Karpas-422 (cell line): ENCODE data around the gene TMTC4. TPM values are rescaled to one million over a fixed set of nuclear protein-coding genes. Genes with fewer than 3 reads are reported as not detected.

ENCODE experiments used
- DNase-seq: peaks from one replicate; pipeline ENCODE4 v3.0.0-alpha.2; 2015
- H2AFZ ChIP-seq: fragments of 200-600 bp; sonication (generic); 2 replicates; pipeline ENCODE4 v1.6.1; 2014; ENCODE audit warnings: antibody characterized with exemption, low read length, mixed read lengths
- H3K27ac ChIP-seq: fragments of 200-600 bp; sonication (generic); 2 replicates; pipeline ENCODE4 v1.5.1; 2014; ENCODE audit warnings: mild to moderate bottlenecking, low read length, moderate library complexity
- H3K27me3 ChIP-seq: fragments of 200-600 bp; sonication (generic); 2 replicates; pipeline ENCODE4 v1.6.1; 2014; ENCODE audit warnings: low read length, mixed read lengths
- H3K36me3 ChIP-seq: fragments of 200-600 bp; sonication (generic); 2 replicates; pipeline ENCODE4 v1.6.1; 2014; ENCODE audit warnings: low read length, mixed read lengths; ENCODE audit not compliant: insufficient read depth
- H3K4me1 ChIP-seq: fragments of 200-600 bp; sonication (generic); 2 replicates; pipeline ENCODE4 v1.6.1; 2014; ENCODE audit warnings: mild to moderate bottlenecking, low read length, mixed read lengths
- H3K4me2 ChIP-seq: fragments of 200-600 bp; sonication (generic); 2 replicates; pipeline ENCODE4 v1.6.1; 2014; ENCODE audit warnings: low read length, low read depth, mild to moderate bottlenecking; ENCODE audit not compliant: poor library complexity, severe bottlenecking
- H3K4me3 ChIP-seq: fragments of 200-600 bp; sonication (generic); 2 replicates; pipeline ENCODE4 v1.5.1; 2014; ENCODE audit warnings: mild to moderate bottlenecking, antibody characterized with exemption, low read length, mixed read lengths
- H3K79me2 ChIP-seq: fragments of 200-600 bp; sonication (generic); 2 replicates; pipeline ENCODE4 v1.6.1; 2014; ENCODE audit warnings: mild to moderate bottlenecking, low read length, mixed read lengths
- H3K9ac ChIP-seq: fragments of 200-600 bp; sonication (generic); 2 replicates; pipeline ENCODE4 v1.6.0; 2014; ENCODE audit warnings: low read length
- H3K9me2 ChIP-seq: fragments of 200-600 bp; sonication (generic), shearing (Covaris generic); replicated peaks from 2 replicates; pipeline ENCODE4 v1.6.0; 2014; ENCODE audit warnings: mild to moderate bottlenecking, low read length, moderate library complexity; ENCODE audit not compliant: insufficient read depth
- H3K9me3 ChIP-seq: fragments of 300-700, 200-600 bp; sonication (generic); 2 replicates; pipeline ENCODE4 v1.6.1; 2014; ENCODE audit warnings: low read length, mixed read lengths
- H4K20me1 ChIP-seq: fragments of 200-600 bp; sonication (generic); 2 replicates; pipeline ENCODE4 v1.6.1; 2014; ENCODE audit warnings: mild to moderate bottlenecking, antibody characterized with exemption, low read length, low read depth; ENCODE audit not compliant: insufficient read depth
- total RNA-seq: library from RNA; depleted of rRNA; stranded (reverse); fragments of >200 nt; shearing (Covaris generic); gene quantifications from 2 replicates; pipeline ENCODE4 v1.2.3, GENCODE V29; 2014; ENCODE audit warnings: low replicate concordance

Gene TMTC4
- total RNA-seq, 1 experiment from 2014 or later: 62.7 TPM

- H3K9me3 ChIP-seq: no peaks in the 10 kb centered on the region
- H4K20me1 ChIP-seq: no peaks in the 10 kb centered on the region
- no peaks in the 10 kb centered on the region for H3K27me3 ChIP-seq
- no peak overlapping the region for H3K9ac ChIP-seq
- H3K4me1 ChIP-seq: no peaks in the 10 kb centered on the region
- H3K27ac ChIP-seq: no peak overlapping the region
- no peak overlapping the region for H2AFZ ChIP-seq
- no peak overlapping the region for H3K4me3 ChIP-seq
- no peaks in the 10 kb centered on the region for H3K9me2 ChIP-seq
- H3K79me2 ChIP-seq: no peaks in the 10 kb centered on the region
- H3K4me2 ChIP-seq: no peak overlapping the region
- H3K36me3 ChIP-seq: no peaks in the 10 kb centered on the region
- no peak for DNase-seq
Observed at GRCh38 chr13:100601716-100602115, 72.9 kb downstream of the TMTC4 start.

DNA sequence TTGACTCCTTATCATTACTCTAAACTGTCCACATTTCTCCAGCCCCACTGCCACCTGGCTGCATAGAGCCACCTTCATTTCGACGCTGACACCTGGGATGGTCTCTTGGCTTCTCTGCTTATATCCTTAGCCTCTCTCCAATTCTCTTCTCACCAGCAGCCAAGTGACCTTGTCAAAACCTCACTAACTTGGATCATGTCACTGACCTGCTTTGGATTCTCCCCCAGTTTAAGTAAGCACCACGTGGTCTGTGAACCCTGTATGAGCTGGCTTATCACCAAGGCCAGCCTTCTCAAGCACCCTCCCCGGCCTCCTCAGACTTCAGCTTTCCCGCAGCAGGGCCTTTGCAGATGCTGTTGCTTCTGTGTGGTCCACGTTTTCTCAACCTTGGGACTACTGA, 73.7 kb downstream of the TMTC4 start:
- H4K20me1 ChIP-seq: no peaks in the 10 kb centered on the region
- no peaks in the 10 kb centered on the region for H3K79me2 ChIP-seq
- no peak overlapping the region for H3K4me3 ChIP-seq
- no peaks in the 10 kb centered on the region for H3K9me2 ChIP-seq
- H3K27ac ChIP-seq: no peak overlapping the region
- H2AFZ ChIP-seq: no peak overlapping the region
- no peaks in the 10 kb centered on the region for H3K27me3 ChIP-seq
- H3K4me2 ChIP-seq: no peak overlapping the region
- DNase-seq: no peak
- no peaks in the 10 kb centered on the region for H3K4me1 ChIP-seq
- H3K9ac ChIP-seq: no peak overlapping the region
- no peaks in the 10 kb centered on the region for H3K36me3 ChIP-seq
- H3K9me3 ChIP-seq: no peaks in the 10 kb centered on the region

DNA sequence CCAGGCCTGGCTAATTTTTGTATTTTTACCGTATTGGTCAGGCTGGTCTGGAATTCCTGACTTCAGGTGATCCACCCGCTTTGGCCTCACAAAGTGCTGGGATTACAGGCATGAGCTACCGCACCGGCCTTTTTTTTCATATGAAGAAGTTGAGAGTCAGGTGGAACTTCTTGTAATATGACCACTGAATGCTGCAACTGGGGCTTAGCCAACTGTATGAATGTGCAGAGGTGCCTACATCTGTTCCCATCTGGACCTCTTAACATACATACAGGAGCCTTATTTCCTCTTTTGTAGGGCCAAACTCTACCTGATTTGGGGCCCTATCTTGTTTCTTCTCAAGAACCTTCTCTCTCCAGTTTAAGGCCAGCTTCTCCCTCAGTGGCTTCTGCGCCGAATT, 74.1 kb downstream of the TMTC4 start:
- DNase-seq: no peak
- H3K9ac ChIP-seq: no peak overlapping the region
- H3K9me2 ChIP-seq: no peaks in the 10 kb centered on the region
- H3K4me2 ChIP-seq: no peak overlapping the region
- H3K4me3 ChIP-seq: no peak overlapping the region
- no peaks in the 10 kb centered on the region for H3K9me3 ChIP-seq
- no peaks in the 10 kb centered on the region for H4K20me1 ChIP-seq
- H3K27me3 ChIP-seq: no peaks in the 10 kb centered on the region
- no peaks in the 10 kb centered on the region for H3K79me2 ChIP-seq
- no peak overlapping the region for H3K27ac ChIP-seq
- no peak overlapping the region for H2AFZ ChIP-seq
- H3K36me3 ChIP-seq: no peaks in the 10 kb centered on the region
- H3K4me1 ChIP-seq: no peaks in the 10 kb centered on the region

DNA sequence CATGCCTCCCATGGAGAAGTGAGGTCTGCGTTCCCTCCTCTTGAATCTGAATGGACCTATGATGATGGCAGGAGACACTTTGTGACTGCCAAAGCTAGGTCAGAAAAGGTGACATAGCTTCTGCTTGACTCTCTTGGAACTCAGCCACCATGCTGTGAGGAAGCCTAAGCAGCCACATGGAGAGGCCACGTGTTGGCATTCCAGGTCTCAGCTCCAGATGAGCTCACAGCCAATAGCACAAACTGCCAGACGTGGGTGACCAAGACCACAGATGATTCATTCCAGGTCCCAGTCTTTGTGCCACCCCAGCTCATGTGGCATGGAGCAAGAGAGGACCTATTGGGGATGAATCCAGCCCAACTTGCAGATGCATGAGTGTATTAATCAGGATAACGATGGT, 77.3 kb downstream of the TMTC4 start:
- no peak overlapping the region for H3K9ac ChIP-seq
- no peaks in the 10 kb centered on the region for H3K79me2 ChIP-seq
- no peaks in the 10 kb centered on the region for H3K9me2 ChIP-seq
- H3K27me3 ChIP-seq: no peaks in the 10 kb centered on the region
- H3K4me1 ChIP-seq: no peaks in the 10 kb centered on the region
- no peaks in the 10 kb centered on the region for H3K36me3 ChIP-seq
- no peak overlapping the region for H2AFZ ChIP-seq
- no peaks in the 10 kb centered on the region for H4K20me1 ChIP-seq
- H3K4me3 ChIP-seq: no peak overlapping the region
- H3K4me2 ChIP-seq: no peak overlapping the region
- no peaks in the 10 kb centered on the region for H3K9me3 ChIP-seq
- DNase-seq: no peak
- no peak overlapping the region for H3K27ac ChIP-seq

DNA sequence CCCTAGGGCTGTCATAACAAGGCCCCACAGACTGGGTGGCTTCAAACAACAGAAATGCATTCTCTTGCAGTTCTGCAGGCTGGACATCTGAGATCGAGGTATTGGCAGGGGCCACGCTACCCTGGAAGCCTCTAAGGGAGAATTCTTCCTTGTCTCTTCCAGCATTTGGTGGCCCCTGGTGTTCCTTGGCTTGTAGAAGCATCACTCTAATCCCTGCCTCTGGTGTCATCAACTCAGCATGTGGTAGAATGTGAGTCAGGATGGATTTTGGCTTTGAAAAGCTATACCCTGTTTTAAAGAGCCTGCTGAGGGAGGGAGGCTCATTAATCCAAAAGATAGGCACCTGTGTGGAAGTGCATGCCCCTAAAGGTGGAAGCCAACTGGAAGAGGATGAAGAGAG, 78.1 kb downstream of the TMTC4 start:
- H3K4me3 ChIP-seq: no peak overlapping the region
- no peaks in the 10 kb centered on the region for H3K27me3 ChIP-seq
- H3K4me1 ChIP-seq: no peaks in the 10 kb centered on the region

DNA sequence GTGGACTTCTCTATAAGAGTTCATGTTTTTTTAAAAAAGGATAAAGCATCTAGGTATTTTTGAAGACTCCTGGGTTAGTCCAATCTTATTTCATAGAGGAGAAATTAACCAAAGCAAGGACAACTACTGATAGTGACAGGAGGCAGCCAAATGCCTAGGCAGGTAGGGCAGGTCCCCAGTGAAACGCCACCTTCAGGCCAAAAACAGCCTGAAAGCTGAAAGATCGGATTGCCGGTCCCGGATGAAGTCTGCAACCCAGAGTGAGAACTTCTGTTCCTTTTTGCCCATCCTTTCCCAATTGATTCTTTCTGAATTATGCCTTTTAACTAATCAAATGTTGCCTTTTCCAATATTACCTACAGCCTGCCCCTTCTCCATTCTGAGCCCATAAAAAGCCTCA, 79.9 kb downstream of the TMTC4 start:
- H2AFZ ChIP-seq: no peak overlapping the region
- no peaks in the 10 kb centered on the region for H3K9me3 ChIP-seq
- H4K20me1 ChIP-seq: no peaks in the 10 kb centered on the region
- H3K79me2 ChIP-seq: no peaks in the 10 kb centered on the region
- H3K27me3 ChIP-seq: no peaks in the 10 kb centered on the region
- DNase-seq: peak; percentile 53
- H3K36me3 ChIP-seq: no peaks in the 10 kb centered on the region
- H3K4me2 ChIP-seq: no peak overlapping the region
- H3K27ac ChIP-seq: no peak overlapping the region
- H3K4me3 ChIP-seq: no peak overlapping the region
- no peak overlapping the region for H3K9ac ChIP-seq
- H3K4me1 ChIP-seq: no peaks in the 10 kb centered on the region
- no peaks in the 10 kb centered on the region for H3K9me2 ChIP-seq

More for the DNA sequence above, 78.1 kb downstream of the TMTC4 start:
- Histone ChIP-seq H3K9ac (no peak overlapping the region), H4K20me1 (no peaks in the 10 kb centered on the region), H3K36me3 (no peaks in the 10 kb centered on the region), H3K4me2 (no peak overlapping the region), H3K27ac (no peak overlapping the region), H3K9me3 (no peaks in the 10 kb centered on the region), H3K9me2 (no peaks in the 10 kb centered on the region), H3K79me2 (no peaks in the 10 kb centered on the region), H2AFZ (no peak overlapping the region)
- DNase-seq: no peak

- H3K4me2 ChIP-seq: no peak overlapping the region
Observed at GRCh38 chr13:100594255-100594654, 80.3 kb downstream of the TMTC4 start.

GRCh38 chr13:100589178-100589725, 85.3 kb downstream of the TMTC4 start:
- H3K9me3 ChIP-seq: no peaks in the 10 kb centered on the region
- H3K4me2 ChIP-seq: peak overlapping the region; percentile 14
- peaks cover 16% of the 10 kb centered on the region for H3K4me1 ChIP-seq
- H3K79me2 ChIP-seq: no peaks in the 10 kb centered on the region
- H3K4me3 ChIP-seq: no peak overlapping the region
- H3K9me2 ChIP-seq: no peaks in the 10 kb centered on the region
- H3K9ac ChIP-seq: no peak overlapping the region
- peak overlapping the region; percentile 73; the same call in 1 of the 2 replicates for H2AFZ ChIP-seq
- H4K20me1 ChIP-seq: no peaks in the 10 kb centered on the region
- DNase-seq: no peak
- no peaks in the 10 kb centered on the region for H3K36me3 ChIP-seq
- H3K27me3 ChIP-seq: no peaks in the 10 kb centered on the region
- H3K27ac ChIP-seq: no peak overlapping the region

More at GRCh38 chr13:100594255-100594654, 80.3 kb downstream of the TMTC4 start:
- Histone ChIP-seq H2AFZ (no peak overlapping the region), H3K27ac (no peak overlapping the region), H4K20me1 (no peaks in the 10 kb centered on the region), H3K36me3 (no peaks in the 10 kb centered on the region), H3K27me3 (no peaks in the 10 kb centered on the region), H3K9ac (no peak overlapping the region), H3K4me1 (peaks cover under 1% of the 10 kb centered on the region; the same call in 1 of the 2 replicates), H3K79me2 (no peaks in the 10 kb centered on the region), H3K9me3 (no peaks in the 10 kb centered on the region), H3K4me3 (no peak overlapping the region), H3K9me2 (no peaks in the 10 kb centered on the region)
- DNase-seq: no peak
